SU-DHL-6 (cell line): ENCODE measurements around the gene LMO7.

Experiments
- CTCF ChIP-seq: fragments of 200-600 bp; sonication (generic); IDR thresholded peaks from one replicate; pipeline ENCODE4 v1.5.1; 2017; ENCODE audit warnings: antibody characterized with exemption, mild to moderate bottlenecking, low read length, moderate library complexity; ENCODE audit not compliant: insufficient read depth, poor library complexity, severe bottlenecking
- EZH2phosphoT487 ChIP-seq: fragments of 200-600 bp; sonication (generic), shearing (Covaris generic); conservative IDR thresholded peaks from 2 replicates; pipeline ENCODE4 v1.6.1; 2018; ENCODE audit warnings: mild to moderate bottlenecking, antibody characterized with exemption, low read length, moderate library complexity, mixed read lengths

- TF ChIP-seq CTCF (no peak), EZH2phosphoT487 (no peak)
Observed at GRCh38 chr13:75596657-75597182, 39.4 kb upstream of the LMO7 start.
